CD14-positive monocyte (primary cell): ENCODE measurements around the gene MARCHF3. TPM values are rescaled to one million over a fixed set of nuclear protein-coding genes. Genes with fewer than 3 reads are reported as not detected.

Experiments
- DNase-seq, 3 donors: peaks; one replicate each; pipeline ENCODE4 v3.0.0-alpha.2; 2011 to 2022
- H2AFZ ChIP-seq: 2 replicates; pipeline ENCODE4 v1.6.0; 2012; ENCODE audit warnings: mild to moderate bottlenecking, low read depth, low read length, inconsistent platforms; ENCODE audit not compliant: insufficient read depth, poor library complexity, severe bottlenecking
- H3K27ac ChIP-seq, 2 donors: 1 replicate in 1 of 2; 2 replicates in 1 of 2; pipeline ENCODE4 v1.5.1; 2012 to 2013; ENCODE audit warnings: low read length in 2 of 2, control low read depth in 1 of 2, inconsistent platforms in 1 of 2, low read depth in 1 of 2, mild to moderate bottlenecking in 1 of 2
- H3K27me3 ChIP-seq, 2 donors: one replicate each; pipeline versions ENCODE4 v1.6.0 to v1.6.1; 2011 to 2013; ENCODE audit warnings: low read length in 2 of 2; ENCODE audit not compliant: control insufficient read depth in 2 of 2, insufficient read depth in 2 of 2
- H3K36me3 ChIP-seq, 2 donors: replicated peaks in 1 of 2; 1 replicate in 1 of 2; 2 replicates in 1 of 2; pipeline versions ENCODE4 v1.5.1 to v1.6.1; 2012 to 2013; ENCODE audit warnings: low read length in 2 of 2, control low read depth in 1 of 2, inconsistent platforms in 1 of 2, mild to moderate bottlenecking in 1 of 2; ENCODE audit not compliant: insufficient read depth in 2 of 2, control insufficient read depth in 1 of 2
- H3K4me1 ChIP-seq, 2 donors: 1 replicate in 1 of 2; 2 replicates in 1 of 2; pipeline versions ENCODE4 v1.5.1 to v1.6.1; 2012 to 2013; ENCODE audit warnings: low read length in 2 of 2, control low read depth in 1 of 2, inconsistent platforms in 1 of 2, mild to moderate bottlenecking in 1 of 2, moderate library complexity in 1 of 2; ENCODE audit not compliant: insufficient read depth in 2 of 2, control insufficient read depth in 1 of 2
- H3K4me2 ChIP-seq: replicated peaks from 2 replicates; pipeline ENCODE3; 2012; ENCODE audit warnings: low read length, moderate library complexity, mild to moderate bottlenecking; ENCODE audit not compliant: poor library complexity, severe bottlenecking; ENCODE audit errors: extremely low read depth
- H3K4me3 ChIP-seq, 3 experiments: fragments of 200-600 bp in 1 of 3; sonication (generic) in 1 of 3; replicated peaks in 1 of 3; 1 replicate in 2 of 3; 2 replicates in 1 of 3; pipeline ENCODE4 v1.5.1; 2011 to 2013; ENCODE audit warnings: low read length in 3 of 3, mild to moderate bottlenecking in 3 of 3, control low read depth in 2 of 3, low read depth in 2 of 3, inconsistent platforms in 1 of 3, moderate library complexity in 1 of 3
- H3K79me2 ChIP-seq: 2 replicates; pipeline ENCODE4 v1.6.0; 2012; ENCODE audit warnings: mild to moderate bottlenecking, control low read depth, inconsistent platforms, low read length, moderate library complexity; ENCODE audit not compliant: insufficient read depth
- H3K9ac ChIP-seq: 2 replicates; pipeline ENCODE4 v1.6.0; 2017; ENCODE audit warnings: low read length, mild to moderate bottlenecking; ENCODE audit not compliant: insufficient read depth, poor library complexity, severe bottlenecking
- H3K9me3 ChIP-seq, 2 donors: replicated peaks in 1 of 2; 1 replicate in 1 of 2; 2 replicates in 1 of 2; pipeline versions ENCODE4 v1.5.1 to v1.6.1; 2012 to 2013; ENCODE audit warnings: low read length in 2 of 2, control low read depth in 1 of 2; ENCODE audit not compliant: control insufficient read depth in 1 of 2, insufficient read depth in 1 of 2
- H4K20me1 ChIP-seq: 2 replicates; pipeline ENCODE4 v1.6.0; 2012; ENCODE audit warnings: mild to moderate bottlenecking, low read length, control low read depth, moderate library complexity; ENCODE audit not compliant: insufficient read depth
- H3K27ac Mint-ChIP-seq, 7 donors: one replicate each; pipeline ENCODE4 v1.8.0; 2020; ENCODE audit warnings: mild to moderate bottlenecking in 7 of 7, mixed read lengths in 7 of 7, moderate library complexity in 6 of 7, inconsistent platforms in 2 of 7
- H3K27me3 Mint-ChIP-seq, 3 donors: one replicate each; pipeline ENCODE4 v1.8.0; 2021 to 2022; ENCODE audit warnings: low read depth in 3 of 3, mild to moderate bottlenecking in 3 of 3, mixed read lengths in 3 of 3, moderate library complexity in 3 of 3, inconsistent platforms in 1 of 3
- H3K36me3 Mint-ChIP-seq, 2 donors: one replicate each; pipeline ENCODE4 v1.8.0; 2020; ENCODE audit warnings: mixed read lengths in 2 of 2, inconsistent platforms in 1 of 2, mild to moderate bottlenecking in 1 of 2
- H3K4me1 Mint-ChIP-seq: one replicate; pipeline ENCODE4 v1.8.0; 2020; ENCODE audit warnings: mild to moderate bottlenecking, mixed read lengths
- H3K4me3 Mint-ChIP-seq, 2 donors: one replicate each; pipeline ENCODE4 v1.8.0; 2020; ENCODE audit warnings: mild to moderate bottlenecking in 2 of 2, mixed read lengths in 2 of 2, moderate library complexity in 1 of 2
- H3K9me3 Mint-ChIP-seq, 7 donors: one replicate each; pipeline ENCODE4 v1.8.0; 2020 to 2022; ENCODE audit warnings: mixed read lengths in 7 of 7, mild to moderate bottlenecking in 6 of 7, moderate library complexity in 6 of 7, inconsistent platforms in 2 of 7
- CTCF ChIP-seq: fragments of 200-600 bp; IDR thresholded peaks from one replicate; pipeline ENCODE4 v1.8.0; 2022; ENCODE audit warnings: antibody characterized with exemption, mild to moderate bottlenecking
- WGBS: methylation state at CpG from one replicate; pipeline ENCODE4 v1.1.5; 2013; ENCODE audit warnings: missing lambda C conversion rate; ENCODE audit not compliant: insufficient coverage; 5-methylcytosine and 5-hydroxymethylcytosine counted together
- intact Hi-C, 2 donors: fragments of 100-400 bp; cut with micrococcal nuclease; formaldehyde crosslinking; loops; one replicate each; pipeline versions ENCODE4 v1.15.0 to v1.15.1; 2023
- polyA plus RNA-seq, 3 donors: library from polyadenylated mRNA; depleted of rRNA in 1 of 3; unstranded in 2 of 3; stranded (reverse) in 1 of 3; fragments of 300-500 nt in 2 of 3; fragments of >200 nt in 1 of 3; fragmentation: Illumina TruSeq in 2 of 3; gene quantifications; 1 replicate in 2 of 3; 2 replicates in 1 of 3; pipeline ENCODE4 v1.2.3, GENCODE V29; 2012 to 2021

The MARCHF3 gene
- polyA plus RNA-seq, 3 donors = 0.88 to 1.6 (median 0.96) TPM

GRCh38 chr5:126852841-126853271 lies 177.5 kb downstream of the MARCHF3 start:
- WGBS = 93% methylated on average over 5 of the region's 7 CpGs
- intact Hi-C loops = no loop called here
- Histone ChIP-seq H3K4me3 (no peak overlapping the region), H3K36me3 (peaks cover 6 to 27% of the 10 kb centered on the region in 2 donors), H2AFZ (no peak overlapping the region), H3K27ac (no peak overlapping the region), H3K27me3 (no peaks in the 10 kb centered on the region), H3K9ac (no peak overlapping the region), H3K9me3 (peaks cover 0 to 6% of the 10 kb centered on the region in 2 donors), H4K20me1 (no peaks in the 10 kb centered on the region), H3K79me2 (no peaks in the 10 kb centered on the region), H3K4me2 (no peak overlapping the region), H3K4me1 (no peaks in the 10 kb centered on the region)
- Mint-ChIP-seq H3K36me3 (peaks cover 30 to 63% of the 10 kb centered on the region in 2 donors), H3K9me3 (peaks cover 3 to 10% (median 6%) of the 10 kb centered on the region in 7 donors), H3K4me1 (peaks cover 6% of the 10 kb centered on the region), H3K4me3 (no peak overlapping the region), H3K27ac (peak overlapping the region in 2 of 7 donors; percentile 35 to 48), H3K27me3 (peaks cover 0 to 7% (median 1%) of the 10 kb centered on the region in 3 donors)
- no peak for TF ChIP-seq CTCF
- DNase-seq = no peak

DNA sequence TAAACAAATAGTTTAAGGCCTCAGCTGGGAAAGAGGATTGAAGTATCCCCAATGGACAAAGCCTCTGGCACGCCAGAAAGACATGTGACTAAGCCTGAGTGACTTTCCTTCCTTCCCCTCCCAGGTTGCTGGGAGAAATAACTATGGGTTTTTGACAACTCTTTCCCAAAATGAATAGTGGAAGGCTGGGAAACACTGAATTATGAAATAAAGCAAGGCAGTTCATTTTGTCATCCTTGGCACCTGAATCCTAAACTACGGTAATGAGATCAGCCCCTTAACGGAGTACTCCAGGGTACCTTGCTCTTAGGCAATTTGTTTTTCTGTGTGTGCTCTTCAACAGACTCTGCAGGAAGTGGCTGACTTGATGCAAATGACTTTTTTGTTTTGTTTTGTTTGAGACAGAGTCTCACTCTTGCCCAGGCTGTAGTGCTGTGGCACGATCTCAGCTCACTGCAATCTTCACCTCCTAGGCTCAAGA lies 178.2 kb downstream of the MARCHF3 start:
- Histone ChIP-seq H3K79me2 (no peaks in the 10 kb centered on the region), H3K4me1 (no peaks in the 10 kb centered on the region), H3K36me3 (peaks cover 6 to 20% of the 10 kb centered on the region in 2 donors), H3K27me3 (no peaks in the 10 kb centered on the region), H3K4me3 (no peak overlapping the region), H3K9me3 (peaks cover 0 to 6% of the 10 kb centered on the region in 2 donors), H3K27ac (no peak overlapping the region), H3K9ac (no peak overlapping the region), H4K20me1 (no peaks in the 10 kb centered on the region), H2AFZ (no peak overlapping the region), H3K4me2 (no peak overlapping the region)
- Mint-ChIP-seq H3K4me3 (no peak overlapping the region), H3K27ac (peak overlapping the region in 2 of 7 donors; percentile 76 to 79), H3K4me1 (peaks cover 9% of the 10 kb centered on the region), H3K9me3 (peaks cover 3 to 10% (median 6%) of the 10 kb centered on the region in 7 donors), H3K36me3 (peaks cover 26 to 62% of the 10 kb centered on the region in 2 donors), H3K27me3 (peaks cover 0 to 7% (median 1%) of the 10 kb centered on the region in 3 donors)
- DNase-seq = no peak
- WGBS = 100% methylated on average over 2 of the region's 4 CpGs
- intact Hi-C loops = no loop called here
- no peak for TF ChIP-seq CTCF
